IPS-NIHi11 (cell line): ENCODE data around the gene SND1.
A peak's percentile ranks its signal among the peaks of the same experiment; 100 is the strongest.

Experiments used
- DNase-seq: peaks from one replicate; pipeline ENCODE4 v3.0.0; 2012; ENCODE audit warnings: mixed read lengths, low spot score

SND1 gene

DNA sequence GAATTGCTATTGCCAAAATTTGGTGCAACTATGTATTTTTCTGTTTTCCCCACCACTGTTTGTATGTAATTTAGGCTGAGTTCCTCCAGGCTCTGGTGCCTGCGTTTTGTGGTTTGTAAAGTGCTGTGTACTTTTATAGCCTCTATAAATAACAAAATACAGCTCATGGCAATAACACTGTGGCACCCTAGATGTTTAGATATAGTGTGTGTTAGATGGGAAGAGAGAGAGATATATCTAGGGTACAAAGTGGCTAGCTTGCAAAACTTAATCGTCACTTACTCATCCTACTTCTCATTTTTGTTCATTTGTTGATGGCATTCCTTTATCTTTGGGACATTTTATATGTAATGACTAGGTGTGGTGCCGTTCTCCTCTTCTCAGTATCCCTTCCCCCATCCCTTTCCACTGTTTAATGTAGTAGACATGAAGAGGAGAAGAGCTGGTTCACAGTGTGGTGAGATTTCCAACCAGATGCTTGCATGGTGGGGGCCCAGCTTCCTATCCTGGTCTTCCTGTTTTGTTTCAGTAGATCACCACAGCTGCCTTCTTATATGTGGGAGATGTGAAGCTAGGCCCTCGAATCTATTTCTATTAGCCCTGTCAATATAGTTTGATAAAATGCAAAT, 115.0 kb downstream of the SND1 start:
- DNase-seq: no peak

DNA sequence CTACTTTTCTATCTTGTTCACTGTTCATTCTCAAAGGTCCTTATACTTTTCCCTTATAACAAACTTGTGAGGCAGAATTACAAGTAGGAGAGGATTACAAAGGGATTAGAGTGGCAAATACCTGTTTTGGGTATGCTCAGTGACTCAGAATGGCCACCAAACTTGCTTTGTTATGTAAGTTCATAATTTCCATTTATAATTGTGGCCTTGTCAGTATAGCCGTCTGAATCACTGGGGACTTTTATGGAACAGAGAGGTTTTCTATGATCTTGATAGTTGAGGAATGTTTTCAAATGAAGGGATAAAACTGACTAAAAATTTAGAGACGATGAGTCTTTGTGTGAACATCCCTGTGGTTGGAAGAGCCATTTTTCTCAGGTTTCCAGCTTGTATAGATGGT, 116.2 kb downstream of the SND1 start:
- DNase-seq: no peak

GRCh38 chr7:127769137-127769536, 117.1 kb downstream of the SND1 start:
- no peak for DNase-seq

- DNase-seq: no peak
Measured at GRCh38 chr7:127769696-127770400, 117.9 kb downstream of the SND1 start.

GRCh38 chr7:127770885-127771284, 118.9 kb downstream of the SND1 start:
- DNase-seq: no peak

- DNase-seq: no peak
Measured at GRCh38 chr7:127771707-127772106, 119.7 kb downstream of the SND1 start.

DNA sequence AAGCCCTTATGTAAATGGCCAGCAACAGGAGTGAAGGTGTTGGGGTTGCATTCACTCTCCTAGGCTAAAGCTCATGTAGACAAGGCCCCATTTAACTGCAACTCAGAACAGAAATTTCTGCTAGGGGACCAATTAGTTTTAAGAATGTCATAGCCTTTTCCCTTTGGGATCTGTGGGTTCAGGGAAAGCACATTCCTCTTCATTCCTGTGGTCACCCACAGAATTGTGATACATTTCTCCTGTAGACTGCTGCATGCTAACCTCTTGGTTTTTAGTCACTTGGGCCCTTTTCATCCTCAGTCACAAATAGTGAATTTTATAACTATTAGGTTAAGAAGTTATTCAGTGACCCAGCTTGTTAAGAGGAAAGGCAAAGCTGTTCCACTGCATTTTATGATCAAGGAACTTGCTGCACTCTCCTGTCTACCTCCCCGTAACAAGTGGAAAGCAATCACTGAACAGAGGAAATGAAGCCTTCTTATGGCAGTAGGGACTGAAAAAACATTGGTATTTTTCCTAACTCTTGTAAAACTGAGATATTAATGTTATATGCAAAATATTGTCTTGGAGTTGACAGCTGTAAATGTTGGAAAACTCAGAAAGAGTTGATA, 124.9 kb downstream of the SND1 start:
- no peak for DNase-seq

DNA sequence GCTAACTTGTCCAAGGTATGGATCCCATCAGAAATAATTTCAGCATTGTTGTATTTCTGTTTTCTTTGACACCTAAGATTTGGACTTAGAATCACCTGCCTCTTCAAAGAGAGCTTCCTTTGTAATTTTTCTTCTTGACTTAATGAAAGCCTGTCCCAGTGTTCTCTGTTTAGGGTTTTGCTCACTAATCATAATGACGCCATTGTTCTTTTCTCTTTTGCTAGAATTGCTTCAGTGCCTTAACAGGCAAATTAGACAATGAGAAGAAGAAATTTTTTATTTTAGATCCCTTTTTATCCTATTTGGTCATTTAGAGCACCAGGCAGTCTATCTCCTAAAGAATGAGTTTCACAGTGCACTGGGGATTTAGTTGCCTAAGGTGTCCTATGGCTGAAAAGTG, 128.5 kb downstream of the SND1 start:
- no peak for DNase-seq

- DNase-seq: no peak
Measured at GRCh38 chr7:127781081-127781480, 129.1 kb downstream of the SND1 start.

DNA sequence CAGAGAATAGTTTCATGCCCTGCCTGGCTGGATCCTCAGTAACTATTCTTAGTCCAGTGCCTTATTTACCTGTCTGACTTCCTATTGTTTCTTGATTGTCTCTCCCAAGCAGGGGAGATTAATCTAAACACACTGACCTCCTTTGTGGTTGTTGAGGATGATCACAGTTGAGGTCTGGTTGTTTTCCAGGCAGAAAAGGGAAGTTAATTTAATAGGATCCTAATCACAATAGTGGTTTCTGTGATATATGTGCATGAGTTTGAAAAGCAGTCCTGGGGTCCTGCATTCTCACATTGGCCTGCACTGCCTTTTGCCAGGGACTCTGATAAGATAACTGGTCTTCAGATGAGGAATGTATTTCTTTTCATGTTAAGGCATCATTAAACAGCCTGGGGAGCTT, 130.1 kb downstream of the SND1 start:
- no peak for DNase-seq

DNA sequence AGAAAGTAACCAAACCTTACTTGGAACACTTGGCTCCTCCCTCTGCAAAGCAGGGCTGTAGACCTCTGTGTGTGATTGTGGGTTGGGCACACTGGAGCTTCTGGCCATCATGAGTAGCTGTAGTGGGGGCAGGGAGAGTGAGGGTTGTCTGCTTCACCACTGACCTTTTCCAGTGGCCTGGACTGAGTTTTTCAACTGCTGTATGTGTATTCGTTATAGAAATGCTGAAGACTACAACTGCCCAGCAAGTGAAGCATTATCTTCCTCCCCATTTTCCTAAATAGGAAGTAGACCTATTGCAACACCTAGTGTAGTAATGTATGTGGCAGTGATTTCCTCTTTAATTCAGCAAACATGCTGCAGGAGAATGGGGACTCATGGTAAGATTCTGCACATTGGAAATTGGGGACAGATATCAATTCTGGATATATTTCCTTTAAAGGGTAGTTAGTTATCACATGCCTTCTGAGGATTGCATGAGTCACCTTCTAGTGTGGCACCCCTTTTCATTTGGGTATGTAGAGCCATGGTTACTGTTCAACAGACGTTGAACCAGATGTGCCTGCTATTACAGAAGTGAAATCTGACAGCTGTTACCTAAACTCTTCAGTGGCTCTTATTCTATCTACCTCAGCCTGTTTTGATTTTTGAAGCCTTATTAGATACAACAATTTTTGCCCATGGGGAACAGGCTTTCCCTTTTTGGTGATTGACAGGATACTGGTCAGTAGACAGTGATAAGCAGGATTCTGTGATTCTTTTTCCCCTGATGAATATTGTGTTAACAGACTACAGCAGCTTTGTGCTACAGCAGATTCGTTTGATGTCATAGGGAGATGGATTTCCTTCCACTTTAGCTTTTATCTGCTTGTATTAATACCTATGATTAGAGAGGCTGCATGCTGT, 130.9 kb downstream of the SND1 start:
- no peak for DNase-seq

DNA sequence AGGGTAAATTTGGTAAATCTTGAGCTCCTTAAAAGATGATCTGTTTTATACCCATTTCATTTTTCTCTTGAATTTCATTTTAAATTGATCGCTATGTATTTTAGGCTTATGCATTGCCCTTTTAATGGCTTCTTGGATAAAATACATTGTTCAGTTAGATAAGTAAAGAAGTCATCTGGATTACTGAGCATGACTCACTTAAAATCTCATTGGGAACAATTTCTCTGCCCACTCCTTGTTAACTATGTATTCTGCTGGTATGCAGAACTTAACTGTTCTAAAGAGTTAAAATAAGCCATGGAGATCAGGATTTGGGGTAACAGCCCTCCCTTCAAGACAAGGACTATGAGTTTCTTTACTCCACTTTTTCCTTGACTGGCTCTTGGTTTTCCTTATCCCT, 134.2 kb downstream of the SND1 start:
- no peak for DNase-seq

DNA sequence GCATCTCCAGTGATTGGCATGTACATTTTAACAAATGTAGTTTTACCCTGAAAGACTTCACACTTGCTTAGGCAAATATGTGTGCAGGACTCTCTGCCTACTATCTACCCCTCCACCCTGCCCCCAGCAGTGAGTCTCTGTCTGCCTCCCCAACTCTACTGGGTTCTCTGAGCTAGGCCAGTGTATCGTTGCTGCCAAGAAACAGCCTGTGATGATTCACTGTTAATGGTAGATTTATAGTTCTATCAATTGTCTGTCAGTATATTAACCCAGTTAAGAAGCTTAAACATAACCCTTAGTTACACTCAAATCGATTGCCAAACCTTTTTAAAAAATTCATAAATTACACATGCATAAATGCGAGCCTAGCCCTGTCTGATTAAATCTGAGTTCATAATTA, 137.0 kb downstream of the SND1 start:
- no peak for DNase-seq

DNA sequence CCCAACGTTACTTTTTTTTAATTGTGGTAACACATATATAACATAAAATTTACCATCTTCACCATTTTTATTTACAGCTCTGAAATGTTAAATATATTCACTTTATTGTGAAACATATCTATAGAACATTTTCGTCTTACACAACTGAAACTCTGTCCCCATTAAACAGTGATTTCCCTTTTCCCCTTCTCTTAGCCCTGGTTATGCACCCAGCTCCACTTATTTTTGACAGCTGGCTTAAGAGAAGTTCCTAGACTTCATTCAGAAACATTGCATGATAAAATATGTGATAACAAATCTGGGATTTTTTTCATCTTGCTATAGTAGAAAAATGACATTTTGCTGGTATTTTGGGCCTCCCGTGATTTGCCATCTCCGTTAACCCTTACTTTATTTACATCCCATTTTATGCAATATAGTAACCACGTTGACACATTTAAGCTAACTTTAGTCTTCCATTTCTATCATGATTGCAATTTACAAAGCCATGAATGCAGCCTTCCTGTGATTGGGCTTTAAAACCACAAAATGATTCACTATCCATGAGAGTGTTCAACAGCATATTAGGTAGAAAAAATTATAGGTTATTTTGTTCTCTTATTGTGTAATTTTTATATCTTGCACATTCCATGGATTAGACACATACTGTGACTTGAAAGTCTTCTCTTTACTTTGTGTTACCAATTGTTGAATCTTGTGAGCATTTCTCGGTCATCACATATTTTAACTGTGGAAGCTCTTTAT, 139.6 kb downstream of the SND1 start:
- no peak for DNase-seq

DNA sequence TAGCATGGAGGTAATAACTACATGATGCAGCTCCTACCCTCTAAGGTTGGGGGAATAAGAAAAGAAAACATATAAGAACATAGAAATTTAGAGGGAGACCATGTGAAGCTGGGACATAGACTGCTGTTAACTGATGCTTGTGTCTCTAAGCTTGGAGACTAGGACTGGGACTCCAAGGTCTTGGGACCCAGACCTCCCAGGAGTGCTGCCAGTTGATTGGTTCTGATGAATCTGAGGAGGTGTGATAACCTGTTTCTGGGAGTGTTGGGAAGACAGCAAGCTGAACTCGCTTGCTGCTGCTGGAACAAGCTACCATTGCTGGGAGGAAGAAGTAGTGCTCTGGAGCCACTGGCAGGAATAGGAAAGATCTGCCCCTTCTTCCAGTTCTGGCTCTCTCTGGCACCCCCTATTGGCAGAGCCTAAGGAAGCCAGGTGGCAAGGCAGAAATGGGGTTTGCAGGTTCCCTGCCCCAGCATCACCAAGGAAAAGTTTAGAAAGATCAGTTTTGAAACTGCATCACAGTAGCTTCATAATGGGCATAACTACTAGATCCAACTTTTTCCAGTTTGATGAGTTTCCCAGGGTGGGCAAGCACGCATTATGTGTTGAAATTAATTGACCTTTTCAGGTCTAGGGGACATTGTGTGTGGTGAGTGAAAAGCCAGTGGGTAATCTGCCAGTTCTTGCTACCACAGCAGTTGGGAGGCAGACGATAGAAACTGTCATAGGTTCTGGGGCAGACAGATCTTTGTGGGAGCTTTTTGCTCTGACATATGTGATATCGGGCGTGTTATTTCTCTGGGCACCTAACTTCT, 140.7 kb downstream of the SND1 start:
- peak; percentile 61 for DNase-seq

DNA sequence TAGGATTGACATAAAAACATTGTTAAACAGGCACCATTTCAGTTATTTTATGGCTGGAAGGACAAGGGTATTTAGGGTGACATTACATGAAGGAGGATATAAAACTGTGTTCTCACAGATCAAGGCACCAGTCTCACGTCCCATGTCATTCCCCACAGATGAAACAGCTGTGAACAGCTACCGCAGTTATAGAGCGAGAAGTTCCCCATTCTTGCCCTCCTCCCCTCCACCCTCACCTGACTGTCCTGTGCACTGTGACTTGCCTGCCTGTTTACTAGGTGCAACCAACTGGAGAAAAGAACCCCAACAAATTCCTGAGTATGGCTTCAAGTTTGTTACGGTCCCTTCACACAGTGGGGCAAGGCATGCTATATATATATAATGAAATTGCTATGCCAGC, 141.6 kb downstream of the SND1 start:
- DNase-seq: no peak

DNA sequence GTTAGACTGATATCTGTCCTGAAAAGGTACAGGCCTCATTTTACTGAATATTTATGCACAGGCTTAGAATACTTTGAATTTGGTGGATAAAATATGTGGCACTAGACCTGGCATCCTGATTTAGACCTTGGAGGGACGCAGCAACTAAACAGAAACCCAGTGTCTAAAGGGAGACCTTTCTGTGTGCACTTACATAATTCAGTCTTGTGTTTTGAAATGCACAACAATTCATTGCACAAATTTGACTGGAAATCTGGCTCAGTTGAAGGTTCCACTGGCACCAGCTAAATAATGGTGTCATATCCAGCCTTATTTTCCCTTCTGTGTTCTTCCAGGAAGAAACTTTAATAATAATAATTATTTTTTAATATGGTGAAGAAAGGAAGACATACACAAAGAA, 142.1 kb downstream of the SND1 start:
- no peak for DNase-seq

- DNase-seq: no peak
Measured at GRCh38 chr7:127794551-127794950, 142.6 kb downstream of the SND1 start.

- no peak for DNase-seq
Measured at GRCh38 chr7:127798023-127798422, 146.0 kb downstream of the SND1 start.

DNA sequence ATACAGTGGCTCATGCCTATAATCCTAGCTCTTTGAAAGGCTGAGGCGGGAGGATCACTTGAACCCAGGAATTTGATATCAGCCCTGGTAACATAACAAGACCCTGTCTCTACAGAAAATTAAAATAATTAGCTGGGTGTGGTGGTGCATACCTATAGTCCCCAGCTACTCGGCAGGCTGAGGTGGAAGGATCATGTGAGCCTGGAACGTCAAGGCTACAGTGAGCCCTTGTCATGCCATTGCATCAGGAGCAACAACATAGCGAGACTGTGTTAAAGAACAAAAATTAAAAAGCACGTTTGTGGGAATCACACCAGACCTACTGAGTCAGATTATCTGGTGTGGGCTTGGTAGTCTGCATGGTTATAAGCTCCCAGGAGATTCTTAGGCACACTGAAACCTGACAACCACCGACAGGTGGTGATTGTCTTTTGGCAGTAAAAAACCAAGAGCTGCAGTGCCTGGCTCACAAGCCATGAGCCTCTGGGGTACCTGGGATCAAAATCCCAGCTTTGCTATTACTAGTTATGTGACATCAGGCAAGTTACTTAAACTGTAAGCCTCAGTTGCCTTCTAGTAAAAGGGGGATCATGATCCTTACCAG, 146.9 kb downstream of the SND1 start:
- DNase-seq: no peak
